OCI-LY7 (cell line): ENCODE results near the gene FNDC3A. TPM values are rescaled to one million over a fixed set of nuclear protein-coding genes. Genes with fewer than 3 reads are reported as not detected.

Experiments used
- BruUV-seq: library from RNA; stranded (reverse); fragments of 400-500 nt; replicated peaks from 2 replicates; lab custom pipeline; 2021; lab: Mats Ljungman, UMichigan
- CTCF ChIA-PET: fragments of 300-600 bp; sonication (Branson Sonifier 250); formaldehyde crosslinking; loops from one replicate; lab custom pipeline; 2022; ENCODE audit warnings: antibody characterized with exemption; ENCODE audit not compliant: unreplicated experiment; lab: Charles Lee
- POLR2A ChIA-PET: fragments of 300-600 bp; sonication (Branson Sonifier 250); formaldehyde crosslinking; loops from one replicate; lab custom pipeline; 2022; ENCODE audit warnings: antibody characterized with exemption; lab: Charles Lee
- DNase-seq: peaks from one replicate; pipeline ENCODE4 v3.0.0-alpha.2; 2015; ENCODE audit warnings: low spot score
- H2AFZ ChIP-seq: fragments of 200-600 bp; sonication (generic), shearing (Covaris generic); 2 replicates; pipeline ENCODE4 v1.6.1; 2014; ENCODE audit warnings: mild to moderate bottlenecking, antibody characterized with exemption, low read length, moderate library complexity
- H3K27ac ChIP-seq: fragments of 200-600 bp; sonication (generic); 2 replicates; pipeline ENCODE4 v1.5.1; 2014; ENCODE audit warnings: mixed run types, low read depth, mild to moderate bottlenecking, moderate library complexity, low read length, inconsistent platforms; ENCODE audit not compliant: poor library complexity, severe bottlenecking
- H3K36me3 ChIP-seq: fragments of 200-600 bp; sonication (generic); 2 replicates; pipeline ENCODE4 v1.6.1; 2014; ENCODE audit warnings: mild to moderate bottlenecking, antibody characterized with exemption, low read length, moderate library complexity, mixed read lengths; ENCODE audit not compliant: insufficient read depth
- H3K4me1 ChIP-seq: fragments of 200-600 bp; sonication (generic); 2 replicates; pipeline ENCODE4 v1.5.1; 2014; ENCODE audit warnings: mild to moderate bottlenecking, low read length; ENCODE audit not compliant: insufficient read depth, poor library complexity, severe bottlenecking
- H3K4me2 ChIP-seq: fragments of 200-600 bp; sonication (generic); 2 replicates; pipeline ENCODE4 v1.6.1; 2014; ENCODE audit warnings: mild to moderate bottlenecking, low read length
- H3K4me3 ChIP-seq: fragments of 200-600 bp; sonication (generic); 2 replicates; pipeline ENCODE4 v1.5.1; 2014; ENCODE audit warnings: mild to moderate bottlenecking, low read depth, low read length; ENCODE audit not compliant: poor library complexity, severe bottlenecking
- H3K79me2 ChIP-seq: fragments of 200-600 bp; sonication (generic); 2 replicates; pipeline ENCODE4 v1.6.1; 2016; ENCODE audit warnings: low read depth, mild to moderate bottlenecking, low read length, moderate library complexity, mixed read lengths; ENCODE audit not compliant: insufficient read depth
- H3K9me2 ChIP-seq: fragments of 200-600 bp; sonication (generic); 2 replicates; pipeline ENCODE4 v1.6.1; 2016; ENCODE audit warnings: mild to moderate bottlenecking, low read length, mixed read lengths; ENCODE audit not compliant: insufficient read depth
- H3K9me3 ChIP-seq: fragments of 200-600 bp; sonication (generic); 2 replicates; pipeline ENCODE4 v1.6.1; 2014; ENCODE audit warnings: mild to moderate bottlenecking, mixed run types, low read length, mixed read lengths
- H4K20me1 ChIP-seq: fragments of 200-600 bp; sonication (generic); 2 replicates; pipeline ENCODE4 v1.6.1; 2014; ENCODE audit warnings: mild to moderate bottlenecking, antibody characterized with exemption, low read length, moderate library complexity, mixed read lengths; ENCODE audit not compliant: insufficient read depth
- EZH2phosphoT487 ChIP-seq: fragments of 200-600 bp; sonication (generic); IDR thresholded peaks from 2 replicates; pipeline ENCODE4 v1.6.1; 2018; ENCODE audit warnings: low read depth, borderline replicate concordance, mild to moderate bottlenecking, mixed run types, antibody characterized with exemption, low read length, moderate library complexity, mixed read lengths
- intact Hi-C: fragments of 100-400 bp; cut with micrococcal nuclease; formaldehyde crosslinking; loops from one replicate; pipeline ENCODE4 v1.10.0; 2022; ENCODE audit not compliant: unreplicated experiment
- total RNA-seq, 2 experiments: library from RNA; depleted of rRNA in 1 of 2; stranded (reverse); fragments of >200 nt in 1 of 2; shearing (Covaris generic) in 1 of 2; gene quantifications; 2 replicates each; pipeline ENCODE4 v1.2.3, GENCODE V29; 2014 to 2022
- TF ChIP-seq, protein P1 (sequence below): fragments of 200-600 bp; sonication (generic); conservative IDR thresholded peaks from 2 replicates; pipeline ENCODE4 v1.5.1; 2014; ENCODE audit warnings: mild to moderate bottlenecking, antibody characterized with exemption, low read length, moderate library complexity, mixed read lengths

The FNDC3A gene
- total RNA-seq, 2 experiments from 2014 or later, result 38.7 to 59.6 TPM

GRCh38 chr13:49235856-49236431 lies 260.2 kb downstream of the FNDC3A start:
- POLR2A ChIA-PET, result interaction anchor here (0.6 to 0.7 kb wide), 2 partner anchors 12 to 25 kb away, joined by 3 to 4 read pairs; partner anchors contain the start of gene CDADC1
- intact Hi-C loops, result no loop called here
- no TSS peak for BruUV-seq
- no peak overlapping the region for H3K27ac ChIP-seq
- no peaks in the 10 kb centered on the region for H4K20me1 ChIP-seq
- no peaks in the 10 kb centered on the region for H3K79me2 ChIP-seq
- H2AFZ ChIP-seq, result no peak overlapping the region
- H3K9me3 ChIP-seq, result no peaks in the 10 kb centered on the region
- no peaks in the 10 kb centered on the region for H3K36me3 ChIP-seq
- no peak overlapping the region for H3K4me2 ChIP-seq
- H3K4me1 ChIP-seq, result peaks cover 7% of the 10 kb centered on the region
- DNase-seq, result no peak
- no peak for TF ChIP-seq EZH2phosphoT487
- TF ChIP-seq, protein P1, sequence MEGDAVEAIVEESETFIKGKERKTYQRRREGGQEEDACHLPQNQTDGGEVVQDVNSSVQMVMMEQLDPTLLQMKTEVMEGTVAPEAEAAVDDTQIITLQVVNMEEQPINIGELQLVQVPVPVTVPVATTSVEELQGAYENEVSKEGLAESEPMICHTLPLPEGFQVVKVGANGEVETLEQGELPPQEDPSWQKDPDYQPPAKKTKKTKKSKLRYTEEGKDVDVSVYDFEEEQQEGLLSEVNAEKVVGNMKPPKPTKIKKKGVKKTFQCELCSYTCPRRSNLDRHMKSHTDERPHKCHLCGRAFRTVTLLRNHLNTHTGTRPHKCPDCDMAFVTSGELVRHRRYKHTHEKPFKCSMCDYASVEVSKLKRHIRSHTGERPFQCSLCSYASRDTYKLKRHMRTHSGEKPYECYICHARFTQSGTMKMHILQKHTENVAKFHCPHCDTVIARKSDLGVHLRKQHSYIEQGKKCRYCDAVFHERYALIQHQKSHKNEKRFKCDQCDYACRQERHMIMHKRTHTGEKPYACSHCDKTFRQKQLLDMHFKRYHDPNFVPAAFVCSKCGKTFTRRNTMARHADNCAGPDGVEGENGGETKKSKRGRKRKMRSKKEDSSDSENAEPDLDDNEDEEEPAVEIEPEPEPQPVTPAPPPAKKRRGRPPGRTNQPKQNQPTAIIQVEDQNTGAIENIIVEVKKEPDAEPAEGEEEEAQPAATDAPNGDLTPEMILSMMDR, result no peak
- H3K9me2 ChIP-seq, result no peaks in the 10 kb centered on the region
- H3K4me3 ChIP-seq, result no peak overlapping the region
- CTCF ChIA-PET, result no interaction called here

GRCh38 chr13:49238621-49239020 lies 262.9 kb downstream of the FNDC3A start:
- Histone ChIP-seq H3K79me2 (no peaks in the 10 kb centered on the region), H3K4me2 (no peak overlapping the region), H3K27ac (no peak overlapping the region), H4K20me1 (no peaks in the 10 kb centered on the region), H3K36me3 (no peaks in the 10 kb centered on the region), H3K4me1 (peaks cover 7% of the 10 kb centered on the region), H3K4me3 (no peak overlapping the region), H3K9me3 (no peaks in the 10 kb centered on the region; the same call in 1 of the 2 replicates), H3K9me2 (no peaks in the 10 kb centered on the region), H2AFZ (no peak overlapping the region)
- DNase-seq, result no peak
- no TSS peak for BruUV-seq
- ChIA-PET CTCF (no interaction called here), POLR2A (interaction anchor here (0.7 kb wide), 1 partner anchor 44 kb away, joined by 3 read pairs; no protein-coding TSS in a partner anchor)
- no peak for TF ChIP-seq EZH2phosphoT487
- TF ChIP-seq, protein P1, result no peak
- intact Hi-C loops, result no loop called here

GRCh38 chr13:49240017-49240416 lies 264.3 kb downstream of the FNDC3A start:
- Histone ChIP-seq H3K36me3 (no peaks in the 10 kb centered on the region), H3K4me1 (no peaks in the 10 kb centered on the region), H3K9me2 (no peaks in the 10 kb centered on the region), H2AFZ (no peak overlapping the region), H3K9me3 (no peaks in the 10 kb centered on the region; the same call in 1 of the 2 replicates), H4K20me1 (no peaks in the 10 kb centered on the region), H3K27ac (no peak overlapping the region), H3K4me2 (no peak overlapping the region), H3K4me3 (no peak overlapping the region), H3K79me2 (no peaks in the 10 kb centered on the region)
- BruUV-seq, result no TSS peak
- DNase-seq, result peak; percentile 61
- intact Hi-C loops, result loop anchor here (2.0 kb wide), 1 partner anchor 41 kb away; no protein-coding TSS in a partner anchor
- CTCF ChIA-PET, result no interaction called here
- POLR2A ChIA-PET, result interaction anchor here (0.6 kb wide), 1 partner anchor 9 kb away, joined by 3 read pairs; no protein-coding TSS in a partner anchor
- no peak for TF ChIP-seq EZH2phosphoT487
- TF ChIP-seq, protein P1, result peak; percentile 86
